HPDE6-E6E7 (cell line): ENCODE measurements around the gene CRYAA.
"Not testable (repeated sequence)": the region's sequence is repeated elsewhere in the genome, so short reads cannot be mapped to it uniquely, and the experiment has no call there.

Experiments
- DNase-seq: peaks from one replicate; pipeline ENCODE4 v3.0.0; 2011; ENCODE audit warnings: missing footprints; ENCODE audit errors: extremely low spot score

Gene CRYAA

DNA sequence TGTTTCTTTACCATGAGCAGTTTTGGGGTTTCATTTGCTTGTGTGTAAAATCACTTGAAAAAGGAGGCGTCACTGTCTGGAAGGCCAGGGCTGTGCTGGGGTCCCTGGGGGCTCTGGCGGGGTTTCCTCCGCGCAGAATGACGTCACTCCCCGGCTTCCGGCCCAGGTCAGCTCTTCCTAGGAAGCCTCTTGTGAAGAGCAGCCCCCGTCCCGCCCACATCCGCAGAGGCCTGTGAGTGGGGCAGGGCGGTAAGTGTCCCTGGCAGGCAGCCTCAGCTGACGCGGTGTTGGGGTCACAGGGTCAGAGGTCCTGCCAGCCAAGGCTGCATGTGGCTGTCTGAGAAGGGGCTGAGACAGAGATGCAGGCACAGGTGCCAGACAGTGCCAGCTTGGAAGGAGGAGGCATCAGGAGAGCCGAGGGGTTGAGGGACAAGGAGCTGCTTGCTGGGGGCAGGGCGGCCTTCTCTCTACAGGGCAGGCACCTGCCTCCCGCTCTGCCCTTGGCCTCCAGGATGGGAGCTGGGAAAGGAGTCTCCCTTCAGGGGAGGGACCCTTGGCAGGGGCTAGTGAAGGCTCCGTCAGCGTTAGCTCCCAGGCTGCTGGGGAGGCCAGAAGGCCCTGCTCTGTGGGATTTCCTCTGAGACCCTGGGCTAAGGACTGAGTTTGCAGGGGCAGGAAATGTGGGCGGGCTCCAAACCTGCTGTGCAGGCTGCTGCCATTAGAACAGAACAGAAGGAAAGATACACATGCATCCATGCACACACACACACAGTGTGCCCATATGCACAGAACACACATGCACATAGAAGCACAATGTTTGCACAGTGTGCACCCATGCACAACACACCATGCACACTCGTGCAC lies 8.5 kb downstream of the CRYAA start:
- not testable (repeated sequence) for DNase-seq

DNA sequence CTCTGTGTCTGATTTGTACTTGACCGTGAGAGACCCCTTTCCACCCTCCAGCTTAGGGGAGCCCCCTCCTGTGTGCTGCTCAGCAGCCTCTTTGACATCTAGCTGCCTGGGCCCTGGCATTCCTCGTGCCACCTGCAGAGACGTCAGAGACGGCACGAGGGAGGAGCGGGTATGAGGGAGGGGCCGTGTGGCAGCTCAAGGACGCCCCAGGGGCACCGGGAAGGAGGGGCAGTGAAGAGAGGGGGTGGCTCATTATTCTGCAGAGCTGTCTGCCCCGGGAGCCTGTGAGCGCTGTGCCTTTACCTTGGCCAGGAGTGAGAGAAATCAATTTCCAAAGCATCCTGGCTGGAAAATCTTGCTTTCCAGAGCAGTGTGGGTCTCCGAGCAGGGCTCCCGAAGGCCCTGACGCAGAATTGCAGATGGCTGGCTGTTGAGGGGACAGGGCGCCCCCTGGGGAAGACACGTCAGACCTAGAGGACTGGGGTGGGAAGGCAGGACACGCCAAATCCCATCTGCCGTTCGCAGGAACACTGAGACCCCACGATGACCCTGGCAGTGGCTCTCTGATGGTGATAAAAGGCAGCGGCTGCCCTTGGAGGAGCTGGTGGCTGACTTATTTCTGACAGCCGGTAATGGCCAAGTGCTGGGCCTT lies 9.5 kb downstream of the CRYAA start:
- not testable (repeated sequence) for DNase-seq

DNA sequence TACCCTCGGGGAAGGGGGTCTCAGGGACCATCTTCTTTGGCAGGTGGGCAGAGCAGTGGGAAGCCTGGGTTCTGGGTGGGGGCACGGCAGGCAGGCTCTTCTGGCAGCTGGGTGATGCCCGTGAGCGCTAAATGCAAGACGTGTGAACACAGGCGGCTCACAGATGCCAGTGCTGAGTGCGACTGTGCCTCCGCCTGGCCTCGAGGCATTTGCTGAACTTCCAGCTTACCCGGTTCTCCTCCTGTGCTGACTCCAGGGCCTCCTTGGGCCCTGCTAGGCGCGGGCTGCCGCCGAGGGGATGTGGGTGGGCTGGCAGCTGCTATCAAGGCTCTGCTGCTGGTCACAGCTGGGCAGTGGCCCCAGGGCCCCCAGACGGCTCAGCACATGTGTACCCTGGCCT lies 12.2 kb downstream of the CRYAA start:
- DNase-seq: not testable (repeated sequence)

DNA sequence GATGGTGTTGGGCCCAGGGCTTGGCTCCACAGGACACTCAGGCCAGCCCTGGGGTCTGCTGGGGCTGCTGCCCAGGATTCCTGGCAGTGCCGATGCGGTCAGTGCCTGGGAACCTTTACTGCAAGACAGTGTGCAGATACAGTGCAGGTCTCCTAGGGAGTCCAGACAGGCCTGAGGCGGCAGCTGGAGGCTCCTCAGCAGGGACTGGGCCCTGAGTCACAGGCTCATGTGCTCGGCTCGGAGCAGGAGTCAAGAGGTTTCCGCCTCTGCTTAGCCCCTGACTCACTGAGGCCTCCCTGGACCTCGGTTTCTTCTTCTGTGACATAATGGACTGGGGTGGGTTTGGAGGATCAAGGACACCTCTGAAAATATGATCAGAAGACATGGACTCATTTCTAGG lies 18.5 kb downstream of the CRYAA start:
- DNase-seq: not testable (repeated sequence)

DNA sequence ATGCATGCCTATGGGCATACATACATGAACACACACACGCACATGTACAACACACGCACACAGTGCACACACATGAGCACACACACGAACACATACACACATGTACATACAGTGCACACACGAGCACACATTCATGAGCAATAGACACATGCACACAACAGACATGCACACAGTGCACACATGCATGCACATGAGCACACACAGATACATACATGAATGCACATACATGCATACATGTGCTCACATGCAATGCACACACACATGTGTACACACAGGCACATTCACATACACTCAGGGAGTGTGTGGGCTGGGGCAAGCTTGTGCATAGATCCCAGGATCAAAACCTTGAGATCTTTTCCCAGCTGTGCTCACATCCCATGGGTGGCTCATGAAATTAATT lies 18.9 kb downstream of the CRYAA start:
- DNase-seq: no peak

DNA sequence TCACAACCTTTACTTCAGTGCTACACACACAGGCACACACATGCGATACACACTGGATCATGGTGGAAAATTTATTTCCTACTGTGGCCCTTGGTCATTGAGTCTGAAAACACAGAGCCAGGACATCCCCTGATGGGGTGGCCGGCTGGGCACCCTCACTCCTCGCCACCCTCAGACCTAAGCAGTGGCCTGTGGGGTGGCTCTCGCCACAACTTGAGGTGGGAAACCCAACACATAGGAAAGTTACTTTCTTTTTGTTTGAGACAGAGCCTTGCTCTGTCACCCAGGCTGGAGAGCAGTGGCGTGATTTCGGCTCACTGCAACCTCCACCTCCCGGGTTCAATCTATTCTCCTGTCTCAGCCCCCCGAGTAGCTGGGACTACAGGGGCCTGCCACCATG lies 19.4 kb downstream of the CRYAA start:
- DNase-seq: no peak

DNA sequence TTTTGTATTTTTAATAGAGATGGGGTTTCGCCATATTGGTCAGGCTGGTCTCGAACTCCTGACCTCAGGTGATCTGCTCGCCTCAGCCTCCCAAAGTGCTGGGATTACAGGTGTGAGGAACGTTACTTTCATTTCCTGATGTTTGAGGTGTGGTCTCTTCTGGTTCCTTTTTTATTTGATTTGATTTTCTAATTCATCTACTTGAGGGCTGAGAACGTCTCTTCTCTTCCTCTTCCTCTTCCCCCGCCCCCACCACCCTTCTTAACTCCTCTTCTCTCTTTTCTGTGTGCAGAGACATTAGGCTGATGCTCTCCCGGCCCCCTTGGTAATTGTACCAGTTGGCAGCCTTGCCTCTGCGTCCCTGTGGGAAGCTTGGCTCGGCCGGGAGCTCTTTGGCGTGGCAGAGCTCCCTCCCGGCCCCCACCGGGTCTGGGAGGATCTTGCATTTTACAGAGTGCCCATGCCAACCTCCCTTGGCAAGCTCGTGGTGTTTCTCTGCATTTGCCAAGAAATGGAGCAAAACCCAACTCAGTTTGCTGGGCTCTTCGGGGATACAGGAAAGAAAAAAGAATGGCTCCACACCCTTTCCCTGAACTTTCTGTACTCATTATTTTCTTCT lies 19.9 kb downstream of the CRYAA start:
- no peak for DNase-seq

DNA sequence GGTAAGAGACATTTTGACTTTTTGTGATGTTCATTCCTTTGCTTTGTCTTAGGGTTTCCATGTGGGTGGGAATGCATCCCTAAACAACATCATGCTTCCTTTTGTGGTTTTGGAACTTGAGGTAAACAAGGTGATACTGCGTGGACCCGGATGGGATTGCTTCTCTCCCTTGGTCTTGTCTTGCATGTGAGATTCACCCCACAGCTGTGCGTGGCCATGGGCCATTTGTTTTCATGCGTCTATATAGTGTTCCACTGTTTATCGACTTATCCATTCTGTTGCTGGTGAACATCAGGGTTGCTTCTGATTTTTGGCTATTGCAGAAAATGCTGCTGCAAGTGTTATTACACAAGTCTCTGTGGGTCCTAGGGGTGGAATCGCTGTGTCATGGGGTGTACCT lies 21.1 kb downstream of the CRYAA start:
- DNase-seq: no peak

DNA sequence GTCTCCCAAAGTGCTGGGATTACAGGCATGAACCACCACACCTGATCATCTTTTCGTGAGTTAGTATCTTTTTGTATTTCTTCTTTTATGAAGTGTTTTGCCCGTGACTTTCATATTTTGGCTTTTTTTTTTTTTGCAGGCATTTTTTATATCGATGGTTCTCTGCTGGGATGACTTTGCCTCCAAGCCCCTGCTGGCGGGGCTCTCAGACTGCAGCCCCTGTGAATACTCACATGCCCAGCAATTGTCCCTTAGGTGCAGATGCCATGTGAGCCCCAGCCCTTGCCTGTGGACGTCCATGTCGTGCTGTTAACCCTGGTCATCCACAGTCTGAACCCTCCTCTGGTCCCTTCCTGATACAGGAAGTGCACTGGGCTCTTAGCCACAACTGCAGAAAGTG lies 21.7 kb downstream of the CRYAA start:
- DNase-seq: no peak

DNA sequence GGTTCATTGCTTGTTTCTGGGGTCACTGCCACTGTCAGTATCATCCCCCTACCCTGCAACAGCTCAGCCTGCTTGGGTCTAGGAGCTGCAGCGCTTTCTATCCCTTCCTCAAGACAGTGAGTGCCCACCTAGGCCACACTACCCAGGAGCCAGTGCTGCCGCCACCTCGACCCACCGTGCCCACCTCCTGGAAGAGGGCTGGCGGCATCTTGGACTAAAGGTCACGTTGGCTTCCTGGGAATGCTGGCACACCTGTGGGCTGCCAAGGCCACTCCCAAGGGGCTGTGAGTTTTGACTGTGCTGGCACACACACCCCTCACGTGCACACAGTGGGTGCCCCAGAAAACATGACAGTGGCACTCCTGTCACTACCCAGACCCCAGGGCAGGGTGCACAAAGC lies 22.1 kb downstream of the CRYAA start:
- no peak for DNase-seq

DNA sequence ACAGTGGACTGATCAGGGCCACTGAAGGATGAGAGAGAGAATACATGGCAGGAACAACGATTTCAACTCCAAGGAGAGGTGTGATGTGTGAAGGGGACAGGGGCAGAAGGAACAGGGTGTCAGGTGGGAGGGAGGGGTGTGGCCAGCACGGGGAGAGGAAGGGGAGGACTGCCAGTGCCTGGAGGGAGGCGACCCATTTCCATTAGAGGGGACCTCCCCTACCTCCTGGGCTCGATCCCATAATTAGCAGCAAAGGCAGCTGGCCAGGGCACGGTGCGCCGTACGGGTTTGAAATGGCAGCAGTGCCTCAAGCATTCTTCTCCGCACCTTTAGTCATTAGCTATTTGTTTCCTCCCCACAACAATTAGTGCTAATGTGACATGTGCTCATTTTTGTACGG lies 22.7 kb downstream of the CRYAA start:
- DNase-seq: no peak

DNA sequence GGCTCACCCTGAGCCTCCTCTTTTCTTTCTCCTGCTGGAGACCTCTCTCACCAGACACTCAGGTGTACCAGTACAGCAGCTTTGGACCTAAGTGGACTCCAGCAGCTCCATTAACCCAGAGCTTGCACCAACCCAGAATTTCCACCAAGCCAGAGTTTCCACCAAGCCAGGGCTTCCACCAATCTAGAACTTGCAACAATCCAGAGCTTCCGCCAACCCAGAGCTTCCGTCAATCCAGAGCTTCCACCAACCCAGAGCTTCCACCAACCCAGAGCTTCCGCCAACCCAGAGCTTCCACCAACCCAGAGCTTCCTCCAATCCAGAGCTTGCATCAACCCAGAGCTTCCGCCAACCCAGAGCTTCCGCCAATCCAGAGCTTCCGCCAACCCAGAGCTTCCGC lies 23.2 kb downstream of the CRYAA start:
- no peak for DNase-seq

DNA sequence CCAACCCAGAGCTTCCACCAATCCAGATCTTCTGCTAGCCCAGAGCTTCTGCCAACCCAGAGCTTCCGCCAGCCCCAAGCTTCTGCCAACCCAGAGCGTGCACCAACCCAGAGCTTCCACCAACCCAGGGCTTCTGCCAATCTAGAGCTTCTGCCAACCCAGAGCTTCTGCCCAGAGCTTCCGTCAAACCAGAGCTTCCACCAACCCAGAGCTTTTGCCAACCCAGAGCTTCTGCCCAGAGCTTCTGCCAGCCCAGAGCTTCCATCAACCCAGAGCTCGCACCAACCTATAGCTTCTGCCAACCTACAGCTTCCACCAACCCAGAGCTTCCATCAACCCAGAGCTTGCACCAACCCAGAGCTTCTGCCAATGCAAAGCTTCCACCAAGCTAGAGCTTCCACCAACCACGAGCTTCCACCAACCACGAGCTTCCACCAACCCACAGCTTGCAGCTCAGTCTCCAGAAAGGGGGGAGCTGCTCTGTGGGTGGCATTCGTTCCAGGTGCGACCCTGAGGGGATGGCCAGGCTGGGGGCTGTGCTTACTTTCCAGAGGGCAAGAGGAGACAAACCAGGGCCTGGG lies 23.8 kb downstream of the CRYAA start:
- DNase-seq: no peak

DNA sequence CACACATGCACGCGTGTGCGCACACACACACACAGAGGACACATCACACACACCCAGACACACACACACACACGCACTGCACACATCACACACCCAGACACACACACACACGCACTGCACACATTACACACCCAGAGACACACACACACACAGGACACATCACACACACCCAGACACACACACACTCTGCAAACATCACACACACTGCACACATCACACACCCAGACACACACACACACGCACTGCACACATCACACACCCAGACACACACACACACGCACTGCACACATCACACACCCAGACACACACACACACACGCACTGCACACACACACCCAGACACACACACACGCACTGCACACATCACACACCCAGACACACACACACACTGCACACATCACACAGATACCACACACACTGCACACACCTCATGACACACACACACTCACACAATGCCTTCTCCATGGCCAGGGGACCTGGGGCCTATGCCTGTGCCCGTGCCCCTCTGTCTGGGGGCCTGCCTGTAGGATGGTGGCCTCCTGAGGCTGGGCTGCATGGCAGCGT lies 24.4 kb downstream of the CRYAA start:
- DNase-seq: no peak

DNA sequence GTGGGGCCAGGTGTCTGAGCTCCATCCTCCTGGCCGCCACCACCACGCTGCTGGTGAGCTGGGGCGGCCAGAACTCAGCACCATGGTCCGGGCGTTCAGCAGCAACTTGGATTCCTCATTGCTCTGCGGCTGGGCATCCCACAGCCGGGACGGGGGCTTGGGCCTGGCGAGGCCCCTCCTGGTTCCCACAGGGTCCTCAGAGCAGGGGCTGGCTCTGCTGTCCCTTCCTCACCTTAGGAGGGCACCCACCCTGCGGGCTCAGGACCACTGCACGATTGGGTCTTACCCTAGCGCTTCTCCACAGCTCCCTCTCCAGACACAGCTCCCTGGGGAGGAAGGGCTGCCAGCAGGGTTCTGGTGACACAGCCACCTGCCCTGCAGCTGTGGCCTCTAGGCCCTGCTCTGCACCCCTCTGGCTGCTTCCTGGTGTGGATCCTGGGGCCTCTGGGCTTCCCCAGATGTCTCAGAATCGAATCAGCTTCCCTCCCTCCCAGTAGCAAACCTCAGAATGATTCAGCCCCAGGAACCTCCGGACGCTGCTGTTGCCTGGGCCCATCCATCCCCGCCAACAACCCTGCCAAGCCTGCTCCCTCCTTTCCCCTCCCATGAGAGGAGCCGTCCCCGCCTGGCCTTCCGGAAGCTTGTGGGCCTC lies 25.0 kb downstream of the CRYAA start:
- DNase-seq: peak; percentile 92

DNA sequence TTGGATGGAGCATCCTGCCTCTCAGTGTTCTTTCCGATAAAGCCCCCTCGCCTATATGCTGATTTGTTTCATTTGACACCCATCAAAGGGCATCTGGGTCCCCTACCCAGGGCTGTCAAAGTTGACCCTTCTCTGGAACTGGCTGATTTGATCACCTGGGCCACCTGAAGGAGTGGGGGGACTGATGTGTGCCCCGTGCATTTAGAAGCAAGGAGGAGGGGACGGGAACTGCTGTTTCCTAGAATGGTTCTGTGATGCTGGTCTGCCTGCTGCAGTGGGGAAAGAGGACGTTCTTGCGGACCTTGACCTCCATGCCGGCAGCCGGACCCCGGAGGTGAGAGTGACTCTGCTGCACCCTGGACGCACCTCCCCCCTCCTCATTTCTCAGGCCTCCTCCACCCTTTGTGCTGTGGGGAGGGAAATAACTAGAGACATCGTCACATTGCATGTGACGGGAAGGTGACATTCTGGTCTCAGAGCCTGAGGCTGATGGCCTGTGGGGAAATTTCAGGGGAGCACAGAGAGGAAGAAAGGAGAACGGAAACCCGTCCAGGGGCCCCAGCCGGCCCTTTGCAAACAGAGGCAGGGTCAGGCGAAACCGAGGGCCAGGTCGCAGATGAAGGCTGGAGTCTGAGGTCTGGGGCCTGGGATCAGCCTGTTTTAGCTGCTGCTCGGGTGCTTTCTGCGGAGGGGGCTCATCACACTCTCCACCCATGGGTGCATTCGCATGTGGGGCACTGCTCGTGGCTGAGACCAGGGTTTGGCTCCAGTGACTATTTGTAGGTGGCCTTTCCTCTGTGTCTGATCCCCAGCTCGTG lies 25.7 kb downstream of the CRYAA start:
- DNase-seq: no peak

DNA sequence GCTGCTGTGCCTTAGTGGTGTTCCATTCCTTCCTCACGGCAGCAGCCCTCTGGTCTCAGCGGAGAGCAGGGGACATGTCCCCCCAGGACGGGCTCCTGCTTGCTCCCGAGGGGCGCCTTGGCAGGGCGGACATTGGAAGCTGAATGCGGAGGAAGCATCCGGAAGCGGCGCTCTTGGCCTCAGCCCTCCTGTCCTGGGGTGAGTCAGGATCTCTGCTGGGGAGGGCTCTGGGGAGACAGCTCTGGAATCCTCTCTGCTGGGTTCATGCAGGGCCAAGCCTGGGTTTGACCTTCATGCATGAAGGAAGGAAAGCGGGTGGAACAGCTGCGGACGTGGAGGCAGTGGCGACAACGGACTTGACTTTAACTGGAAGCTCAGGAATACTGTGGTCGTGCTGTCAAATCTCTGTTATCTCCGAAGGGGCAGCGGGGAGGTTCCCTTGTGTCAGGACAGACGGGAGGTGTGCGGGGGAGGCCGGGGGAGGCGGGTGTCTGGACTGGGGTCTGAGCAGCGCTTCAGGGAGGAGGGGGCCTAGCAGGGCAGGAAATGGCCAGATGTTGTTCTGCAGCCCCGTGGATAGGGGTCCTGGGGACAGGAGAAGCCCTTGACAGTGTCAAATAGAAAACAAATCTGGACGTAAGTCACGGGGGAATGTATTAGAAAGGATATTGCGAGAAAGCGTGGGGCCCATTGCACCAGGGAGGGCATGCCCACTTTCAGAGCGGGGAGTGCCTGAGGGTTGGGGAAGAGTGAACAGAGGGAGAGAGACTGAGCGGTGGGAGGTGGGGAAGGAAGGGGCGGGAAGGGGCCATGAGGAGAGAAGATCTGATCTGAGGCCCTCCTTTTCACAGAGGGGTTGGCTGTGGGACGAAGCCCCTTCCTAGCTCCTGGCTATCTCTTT lies 26.6 kb downstream of the CRYAA start:
- no peak for DNase-seq

DNA sequence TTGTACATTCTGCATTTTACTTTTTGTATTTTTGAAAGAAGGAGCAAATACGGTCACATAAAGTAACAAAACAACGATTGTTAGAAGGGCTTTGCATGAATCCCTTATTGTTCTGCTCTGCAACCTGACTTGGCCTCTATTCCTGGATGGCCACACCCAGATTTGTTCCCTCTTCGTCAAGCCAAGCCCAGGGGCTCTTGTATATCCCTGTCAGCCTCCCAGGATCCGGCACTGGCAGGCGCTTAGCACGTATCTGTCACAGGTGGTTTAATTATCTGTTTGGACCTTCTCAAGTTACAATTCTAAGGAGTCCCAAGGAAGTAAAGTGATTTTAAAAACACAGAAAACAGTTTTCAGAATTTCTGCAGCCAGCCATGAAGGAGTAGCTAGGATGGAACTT lies 28.0 kb downstream of the CRYAA start:
- peak; percentile 82 for DNase-seq

DNA sequence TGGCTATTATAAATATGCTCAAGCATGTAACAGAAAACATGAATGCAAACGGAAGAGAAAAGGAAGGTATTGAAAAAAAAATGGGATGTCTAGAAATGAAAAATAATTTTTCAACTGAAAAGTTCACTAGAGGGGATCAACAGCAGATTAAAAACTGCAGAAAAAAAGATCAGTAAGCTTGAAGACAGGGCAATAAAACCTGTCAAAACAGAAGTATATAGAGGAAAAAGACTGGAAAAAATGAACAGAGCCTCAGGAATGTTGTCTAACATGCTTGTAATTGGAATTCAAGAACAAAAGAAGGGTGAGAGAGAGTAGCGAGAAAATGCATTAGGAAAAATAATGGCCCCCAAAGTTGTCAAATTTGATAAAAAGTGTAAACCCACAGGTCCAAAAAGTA lies 29.6 kb downstream of the CRYAA start:
- DNase-seq: no peak

DNA sequence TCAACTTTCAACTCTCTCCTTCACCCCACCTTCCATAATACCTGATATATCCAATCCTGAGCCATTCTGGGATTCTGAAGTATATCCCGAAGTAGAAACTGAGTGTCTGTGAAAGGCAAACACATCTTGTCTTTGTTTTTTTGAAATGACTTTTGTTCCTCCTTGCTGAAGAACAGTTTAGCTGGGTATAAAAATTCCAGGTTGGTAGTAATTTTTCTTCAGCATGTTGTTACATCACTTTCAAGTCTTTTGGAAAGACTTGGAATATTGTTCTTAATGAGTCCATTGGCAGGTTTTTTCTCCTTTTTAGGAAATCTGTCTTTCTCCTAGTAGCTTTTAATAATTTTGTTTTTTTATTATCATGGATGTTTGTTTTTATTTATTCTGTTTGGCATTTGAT lies 32.7 kb downstream of the CRYAA start:
- no peak for DNase-seq
